Muscle layer of duodenum (tissue), 2 donors: ENCODE data around the gene ZIC4.

Experiments
- H3K27ac ChIP-seq: one replicate; pipeline ENCODE4 v1.7.0; 2013; ENCODE audit warnings: mild to moderate bottlenecking, low read length
- H3K27me3 ChIP-seq: one replicate; pipeline ENCODE4 v1.7.0; 2013; ENCODE audit warnings: low read depth, mild to moderate bottlenecking, control low read depth, low read length
- H3K36me3 ChIP-seq, 2 donors: one replicate each; pipeline ENCODE4 v1.7.0; 2013; ENCODE audit warnings: low read length in 2 of 2, control low read depth in 1 of 2, mild to moderate bottlenecking in 1 of 2; ENCODE audit not compliant: insufficient read depth in 2 of 2, control insufficient read depth in 1 of 2
- H3K4me1 ChIP-seq, 2 donors: one replicate each; pipeline ENCODE4 v1.7.0; 2013; ENCODE audit warnings: low read length in 2 of 2, mild to moderate bottlenecking in 2 of 2, control low read depth in 1 of 2, moderate library complexity in 1 of 2; ENCODE audit not compliant: insufficient read depth in 2 of 2, control insufficient read depth in 1 of 2
- H3K4me3 ChIP-seq, 2 donors: one replicate each; pipeline ENCODE4 v1.7.0; 2013; ENCODE audit warnings: low read length in 2 of 2, low read depth in 1 of 2, mild to moderate bottlenecking in 1 of 2
- H3K9me3 ChIP-seq, 2 donors: one replicate each; pipeline ENCODE4 v1.7.0; 2013; ENCODE audit warnings: low read length in 2 of 2, control low read depth in 1 of 2, mild to moderate bottlenecking in 1 of 2; ENCODE audit not compliant: control insufficient read depth in 1 of 2
- donor health status: healthy.

ZIC4 gene

GRCh38 chr3:147394884-147395225, 11.5 kb downstream of the ZIC4 start:
- no peak overlapping the region for H3K27ac ChIP-seq
- H3K36me3 ChIP-seq, result no peaks in the 10 kb centered on the region
- H3K9me3 ChIP-seq, result no peaks in the 10 kb centered on the region
- no peak overlapping the region for H3K4me3 ChIP-seq
- H3K27me3 ChIP-seq, result peaks cover 75% of the 10 kb centered on the region
- peaks cover 0 to 63% of the 10 kb centered on the region in 2 donors for H3K4me1 ChIP-seq

GRCh38 chr3:147393943-147394883, 12.1 kb downstream of the ZIC4 start:
- no peak overlapping the region for H3K27ac ChIP-seq
- H3K4me3 ChIP-seq, result peak overlapping the region; percentile 11 to 62
- no peaks in the 10 kb centered on the region for H3K36me3 ChIP-seq
- H3K9me3 ChIP-seq, result no peaks in the 10 kb centered on the region
- H3K4me1 ChIP-seq, result peaks cover 0 to 63% of the 10 kb centered on the region in 2 donors
- peaks cover 79% of the 10 kb centered on the region for H3K27me3 ChIP-seq

GRCh38 chr3:147393261-147393942, 12.9 kb downstream of the ZIC4 start:
- peaks cover 0 to 63% of the 10 kb centered on the region in 2 donors for H3K4me1 ChIP-seq
- H3K9me3 ChIP-seq, result no peaks in the 10 kb centered on the region
- peaks cover 84% of the 10 kb centered on the region for H3K27me3 ChIP-seq
- H3K36me3 ChIP-seq, result no peaks in the 10 kb centered on the region
- H3K4me3 ChIP-seq, result peak overlapping the region; percentile 11 to 62
- no peak overlapping the region for H3K27ac ChIP-seq

- peaks cover 84% of the 10 kb centered on the region for H3K27me3 ChIP-seq
- peak overlapping the region; percentile 21 to 56 for H3K4me3 ChIP-seq
- H3K9me3 ChIP-seq, result no peaks in the 10 kb centered on the region
- H3K27ac ChIP-seq, result no peak overlapping the region
- peaks cover 0 to 55% of the 10 kb centered on the region in 2 donors for H3K4me1 ChIP-seq
- no peaks in the 10 kb centered on the region for H3K36me3 ChIP-seq
Observed at GRCh38 chr3:147392625-147392946, 13.8 kb downstream of the ZIC4 start.

GRCh38 chr3:147391781-147392624, 14.3 kb downstream of the ZIC4 start:
- no peaks in the 10 kb centered on the region for H3K9me3 ChIP-seq
- peak overlapping the region; percentile 21 to 56 for H3K4me3 ChIP-seq
- H3K4me1 ChIP-seq, result peaks cover 0 to 49% of the 10 kb centered on the region in 2 donors
- H3K27ac ChIP-seq, result no peak overlapping the region
- peaks cover 85% of the 10 kb centered on the region for H3K27me3 ChIP-seq
- H3K36me3 ChIP-seq, result no peaks in the 10 kb centered on the region

- Histone ChIP-seq H3K4me3 (no peak overlapping the region), H3K27ac (no peak overlapping the region), H3K27me3 (peaks cover 79% of the 10 kb centered on the region), H3K4me1 (peaks cover 0 to 38% of the 10 kb centered on the region in 2 donors), H3K36me3 (no peaks in the 10 kb centered on the region), H3K9me3 (no peaks in the 10 kb centered on the region)
Observed at GRCh38 chr3:147390589-147391569, 15.5 kb downstream of the ZIC4 start.

- Histone ChIP-seq H3K4me1 (peaks cover 0 to 33% of the 10 kb centered on the region in 2 donors), H3K4me3 (no peak overlapping the region), H3K27me3 (peaks cover 77% of the 10 kb centered on the region), H3K36me3 (no peaks in the 10 kb centered on the region), H3K9me3 (no peaks in the 10 kb centered on the region), H3K27ac (no peak overlapping the region)
Observed at GRCh38 chr3:147389717-147390116, 16.6 kb downstream of the ZIC4 start.

GRCh38 chr3:147388700-147389580, 17.4 kb downstream of the ZIC4 start:
- no peak overlapping the region for H3K4me3 ChIP-seq
- no peak overlapping the region for H3K27ac ChIP-seq
- H3K9me3 ChIP-seq, result no peaks in the 10 kb centered on the region
- H3K4me1 ChIP-seq, result peaks cover 0 to 31% of the 10 kb centered on the region in 2 donors
- H3K36me3 ChIP-seq, result no peaks in the 10 kb centered on the region
- H3K27me3 ChIP-seq, result peaks cover 76% of the 10 kb centered on the region

GRCh38 chr3:147387885-147388699, 18.3 kb downstream of the ZIC4 start:
- Histone ChIP-seq H3K36me3 (no peaks in the 10 kb centered on the region), H3K4me3 (no peak overlapping the region), H3K27me3 (peaks cover 81% of the 10 kb centered on the region), H3K4me1 (peaks cover 0 to 22% of the 10 kb centered on the region in 2 donors), H3K27ac (no peak overlapping the region), H3K9me3 (no peaks in the 10 kb centered on the region)
